Stimulated activated CD8-positive, alpha-beta memory T cell treated with anti-CD3 and anti-CD28 coated beads, Interleukin-4, amount 100 ng/mL, for 48 hours (primary cell): ENCODE measurements around the gene MORC2.

ENCODE experiments used
- DNase-seq: peaks from one replicate; pipeline ENCODE4 v3.0.0-alpha.2; 2020

The MORC2 gene

DNA sequence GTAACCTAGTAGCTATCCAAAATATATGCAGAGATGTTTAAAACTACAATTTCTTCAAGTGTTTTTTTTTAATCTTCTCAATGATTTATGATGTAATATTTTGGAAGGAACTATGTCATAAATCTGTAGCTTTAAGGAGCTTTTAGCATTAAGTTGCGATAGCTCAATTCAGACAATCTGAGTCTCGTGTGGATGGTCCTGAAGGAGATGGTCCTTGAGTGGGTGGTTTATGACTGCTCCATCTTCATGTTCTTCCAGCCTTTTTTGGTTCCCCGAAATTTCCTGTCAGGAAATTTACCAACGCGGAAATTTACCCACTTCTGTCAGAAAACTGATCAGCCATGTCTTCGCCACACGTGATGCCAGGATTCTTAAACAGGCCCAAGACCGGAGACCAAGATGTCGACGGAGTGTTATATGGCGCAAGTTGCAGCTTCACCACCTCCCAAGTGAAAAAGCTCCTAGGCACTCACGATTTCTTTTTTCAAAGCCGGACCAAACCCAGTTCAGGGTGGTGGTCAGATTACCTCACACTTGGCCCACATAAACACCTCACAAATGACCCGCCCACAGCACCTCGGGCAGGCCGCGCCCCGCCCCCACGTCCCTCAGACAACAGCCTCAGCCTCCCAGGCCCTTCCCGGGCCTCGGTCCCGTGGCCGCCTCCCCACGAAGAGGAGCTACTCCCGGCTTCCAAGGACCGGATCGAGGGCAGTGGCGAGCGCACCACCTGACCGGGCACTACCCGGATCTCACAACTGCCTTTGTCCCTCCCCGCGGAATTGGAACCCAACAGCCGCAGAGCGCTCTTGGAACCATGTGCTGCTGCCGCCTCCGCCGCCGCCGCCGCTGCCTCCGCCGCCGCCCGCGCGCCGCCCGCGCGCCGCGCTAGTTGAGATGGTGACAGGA is at the start of gene MORC2:
Gene MORC2 (minus strand): TSS at position 760 of the 909 bp plus-strand sequence. CDS start 885 bp downstream, outside the sequence.
- no peak for DNase-seq

DNA sequence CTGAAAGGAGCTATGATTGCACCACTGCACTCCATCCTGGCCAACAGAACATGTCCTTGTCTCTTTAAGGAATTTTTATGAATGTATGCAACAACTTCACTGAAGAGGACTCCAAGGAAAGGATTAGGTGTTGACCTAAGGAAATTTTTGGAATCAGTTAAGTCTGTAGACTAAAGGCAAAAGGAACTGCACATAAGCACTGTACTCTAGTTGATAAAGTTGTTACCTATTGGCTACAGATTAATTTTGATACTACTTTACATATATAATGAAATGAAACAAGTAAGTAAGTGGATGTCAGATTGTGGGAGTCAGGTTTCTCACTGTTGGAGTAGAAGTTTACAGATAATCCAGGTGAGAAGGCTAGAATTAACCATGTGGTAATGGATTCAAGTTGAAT is 37.0 kb upstream of the MORC2 start:
- DNase-seq, result no peak

DNA sequence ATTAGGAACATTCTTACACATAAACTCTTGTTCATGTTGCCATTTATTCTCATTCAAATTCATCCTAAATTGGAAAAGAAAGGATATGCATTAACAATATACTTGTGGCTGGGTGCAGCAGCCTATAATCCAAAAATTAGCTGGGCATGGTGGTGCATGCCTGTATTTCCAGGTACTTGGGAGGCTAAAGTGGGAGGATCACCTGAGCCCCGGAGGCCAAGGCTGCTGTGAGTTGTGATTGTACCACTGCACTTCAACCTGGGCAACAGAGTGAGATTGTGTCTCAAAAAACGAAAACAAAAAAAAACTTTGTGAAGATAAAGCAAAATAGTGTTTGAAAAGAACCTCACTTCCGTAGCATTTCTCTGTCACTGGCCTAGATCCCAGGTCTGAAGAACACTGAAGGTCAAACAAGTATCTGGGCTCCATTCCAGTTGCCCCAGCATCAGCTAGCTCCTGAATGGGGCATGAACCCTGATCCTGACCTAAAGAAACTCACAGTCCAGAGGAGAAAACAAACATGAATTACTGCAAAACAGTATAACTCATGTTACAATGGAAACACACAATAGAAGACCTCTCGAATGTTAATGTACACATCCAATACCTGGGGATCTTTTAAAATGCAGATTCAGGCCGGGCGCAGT is 32.7 kb upstream of the MORC2 start:
- no peak for DNase-seq

DNA sequence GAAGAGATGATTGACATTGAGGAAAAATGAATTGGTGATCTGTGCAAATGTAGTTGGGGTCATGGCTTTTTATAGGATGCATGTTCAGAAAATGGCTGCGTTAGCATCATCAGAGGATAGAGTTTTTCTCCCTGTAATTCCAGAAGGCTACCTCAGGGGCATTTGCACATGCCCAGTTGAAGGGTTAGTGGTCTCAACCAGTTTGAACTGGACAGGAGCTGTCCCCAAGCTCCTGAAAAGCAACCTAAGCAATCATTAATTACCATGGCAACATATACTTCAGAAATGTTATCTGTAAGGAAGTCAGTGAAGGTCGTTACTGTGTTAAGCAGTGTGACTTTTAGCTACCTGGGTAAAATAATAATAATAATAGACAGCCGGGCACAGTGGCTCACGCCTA is 29.8 kb upstream of the MORC2 start:
- no peak for DNase-seq

DNA sequence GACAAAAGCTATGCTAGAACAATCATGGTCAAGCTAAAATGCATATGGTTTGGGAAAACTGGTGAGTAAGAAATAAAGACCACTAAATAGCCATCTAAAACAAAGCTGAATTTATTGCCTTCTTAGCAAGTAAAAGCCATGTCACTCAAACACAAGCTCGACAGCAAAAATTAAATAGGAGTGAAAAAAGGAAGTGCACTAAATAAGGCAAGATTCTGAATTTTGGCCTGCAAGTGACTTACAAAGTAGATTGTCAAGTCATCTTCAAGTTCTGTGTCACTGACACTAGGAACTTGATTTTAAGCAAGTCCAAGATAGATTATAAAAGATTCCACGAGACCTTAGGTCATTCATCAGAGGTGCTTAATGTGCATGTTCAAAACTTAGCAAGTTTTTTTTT is 27.9 kb upstream of the MORC2 start:
- DNase-seq, result no peak

DNA sequence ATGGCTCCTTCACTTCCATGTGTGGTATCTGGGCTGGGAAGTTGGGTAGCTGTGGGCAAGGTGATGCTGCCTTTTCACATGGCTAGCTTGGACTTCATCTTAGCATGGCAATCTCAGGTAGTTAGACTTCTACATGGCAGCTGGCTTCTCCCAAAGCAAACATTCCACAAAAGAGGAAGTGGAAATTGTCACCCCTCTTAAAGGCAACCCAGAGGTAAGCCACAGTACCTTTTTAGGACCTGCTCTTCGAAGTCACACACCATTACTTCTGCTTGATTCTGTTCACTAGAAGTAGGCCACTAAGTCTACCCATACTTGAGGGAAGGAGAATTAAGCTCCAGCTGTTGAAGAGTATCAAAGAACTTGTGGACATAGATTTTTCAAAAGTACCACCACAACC is 26.4 kb upstream of the MORC2 start:
- DNase-seq, result no peak

DNA sequence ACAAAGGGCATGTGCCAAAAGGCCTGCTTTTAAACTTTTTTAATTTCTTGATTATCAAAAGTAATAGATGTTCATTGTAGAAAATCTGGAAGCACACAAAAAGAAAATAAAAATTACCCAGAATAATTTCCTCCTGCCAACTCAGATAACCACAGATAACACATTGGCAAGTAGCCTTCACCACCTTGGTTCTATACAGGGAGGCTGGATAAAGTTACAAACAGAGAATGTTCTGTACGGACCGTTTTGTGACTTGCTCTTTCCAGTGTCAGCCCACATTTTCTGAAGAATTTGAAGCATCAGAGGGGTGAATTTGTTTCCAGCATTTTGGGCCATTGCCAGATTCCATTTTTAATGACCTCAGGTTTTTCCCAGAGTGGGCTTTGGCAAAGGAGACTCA is 24.0 kb upstream of the MORC2 start:
- DNase-seq, result no peak

DNA sequence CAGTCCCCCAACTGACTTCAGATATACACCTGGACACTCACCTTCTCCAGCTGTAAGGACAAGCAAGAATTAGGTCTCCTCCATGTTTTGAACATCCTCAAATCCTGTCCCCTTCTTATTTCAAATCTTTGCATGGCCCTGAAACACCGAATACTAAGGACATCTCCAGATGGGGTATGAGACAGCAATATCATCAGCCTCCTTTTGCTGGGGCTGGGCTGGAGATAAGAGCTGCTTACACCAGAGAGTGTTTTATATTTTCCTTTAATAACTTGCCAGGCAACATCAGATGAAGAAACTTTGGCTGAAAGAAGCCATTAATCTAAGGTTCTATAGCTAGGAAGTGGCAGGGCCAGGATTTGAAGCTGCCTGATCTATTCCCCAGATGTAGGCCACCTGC is 22.1 kb upstream of the MORC2 start:
- DNase-seq, result no peak

DNA sequence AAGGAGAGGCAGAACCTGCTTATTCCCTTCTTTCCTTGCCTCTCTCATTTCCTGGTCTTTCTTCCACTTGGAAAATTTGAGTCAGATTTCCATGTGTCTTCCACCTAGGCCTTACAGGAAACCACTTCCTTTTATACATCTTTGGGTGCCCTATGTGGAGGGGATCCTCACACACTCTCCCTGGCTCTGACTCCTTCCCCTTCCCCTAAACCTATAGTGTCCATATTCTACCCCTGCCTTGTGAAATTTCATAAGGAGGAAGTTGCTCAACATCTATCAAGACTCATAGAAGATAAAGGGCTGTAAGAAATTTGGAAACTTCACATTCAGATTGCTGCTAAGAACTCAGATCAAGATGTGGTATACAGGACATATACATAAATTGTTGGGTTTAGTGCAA is 20.9 kb upstream of the MORC2 start:
- no peak for DNase-seq

DNA sequence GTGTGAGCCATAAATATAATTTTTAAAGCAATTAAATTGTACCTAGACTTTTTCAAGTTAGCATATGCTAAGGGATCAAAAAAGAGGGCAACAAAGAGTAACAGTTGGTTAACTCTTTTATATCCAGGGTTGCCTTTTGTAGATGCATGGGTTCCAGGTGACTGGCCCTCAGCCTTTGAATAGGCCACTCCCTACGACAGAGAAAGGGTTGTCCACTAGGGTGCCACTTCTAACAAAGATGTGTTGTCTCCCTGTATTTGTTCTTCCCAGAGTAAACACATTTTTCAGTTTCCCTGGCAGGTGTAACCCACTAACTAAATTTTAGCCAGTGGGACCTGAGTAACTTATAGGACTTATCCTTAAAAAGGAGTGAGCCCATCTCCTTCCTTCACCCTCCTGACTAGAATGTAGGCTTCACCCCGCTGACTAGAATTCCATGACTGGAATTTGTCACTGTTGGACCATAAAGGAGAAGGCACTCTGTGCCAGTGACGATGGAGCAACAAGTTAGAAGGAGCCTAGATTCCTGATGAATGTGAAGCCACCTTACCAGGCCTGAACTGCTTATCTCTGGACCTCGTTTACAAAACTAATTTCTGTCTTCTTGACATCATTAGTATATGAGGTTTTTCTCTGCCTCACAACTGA is 17.1 kb upstream of the MORC2 start:
- DNase-seq, result no peak

DNA sequence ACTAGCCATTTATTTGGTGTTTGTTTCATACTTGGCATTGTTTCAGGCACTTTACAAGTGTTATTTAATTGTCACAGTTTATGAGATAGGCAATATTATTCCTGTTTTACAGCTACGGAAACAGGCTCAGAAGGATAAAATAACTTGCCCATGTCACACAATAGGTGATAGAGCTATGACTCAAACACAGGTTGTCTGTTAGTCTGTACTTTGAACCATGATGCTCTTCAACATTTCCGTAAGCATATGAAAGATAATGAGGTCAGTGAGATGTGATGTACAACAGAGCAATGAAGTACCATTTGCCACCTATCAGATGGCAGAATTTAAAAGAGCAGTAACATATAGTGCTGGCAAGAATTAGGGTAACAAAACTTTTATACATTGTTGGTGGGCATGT is 15.7 kb upstream of the MORC2 start:
- no peak for DNase-seq

DNA sequence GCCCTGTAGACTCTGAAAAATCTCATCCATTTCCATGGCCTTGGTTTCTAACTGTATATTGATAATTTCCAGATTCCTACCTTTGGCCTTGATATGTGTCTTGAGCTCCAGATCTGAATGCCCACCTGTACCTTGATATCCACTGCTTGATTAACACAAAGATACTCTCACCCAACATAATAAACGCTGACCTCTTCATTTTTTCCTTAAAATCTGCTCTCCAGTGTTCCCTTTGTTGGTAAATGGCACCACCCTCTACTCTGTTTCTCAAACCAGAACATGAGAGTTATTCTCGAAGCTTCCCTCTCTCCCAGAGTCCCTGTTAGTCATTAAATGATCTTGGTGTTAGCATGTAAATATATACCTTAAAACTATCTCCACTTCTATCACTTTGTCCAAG is 13.9 kb upstream of the MORC2 start:
- no peak for DNase-seq

DNA sequence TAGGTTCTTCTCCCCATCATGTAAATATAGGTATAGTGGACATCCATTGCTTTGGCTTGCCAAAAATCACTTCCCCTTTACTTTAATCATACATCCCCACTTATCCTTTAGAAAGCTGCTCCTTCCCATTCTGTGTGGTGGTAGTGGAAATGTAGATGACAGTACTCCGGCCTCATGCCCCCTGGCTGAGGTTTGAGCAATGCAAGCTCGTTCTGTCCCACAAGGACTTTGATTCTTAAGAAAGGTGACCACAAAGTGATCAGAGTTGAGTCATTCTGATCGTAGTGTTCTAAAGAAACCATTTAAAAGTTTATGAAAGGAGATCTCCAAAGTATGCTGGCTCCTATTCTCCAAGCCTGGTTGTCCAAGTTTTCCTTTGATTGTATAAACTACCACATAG is 11.4 kb upstream of the MORC2 start:
- DNase-seq, result no peak

DNA sequence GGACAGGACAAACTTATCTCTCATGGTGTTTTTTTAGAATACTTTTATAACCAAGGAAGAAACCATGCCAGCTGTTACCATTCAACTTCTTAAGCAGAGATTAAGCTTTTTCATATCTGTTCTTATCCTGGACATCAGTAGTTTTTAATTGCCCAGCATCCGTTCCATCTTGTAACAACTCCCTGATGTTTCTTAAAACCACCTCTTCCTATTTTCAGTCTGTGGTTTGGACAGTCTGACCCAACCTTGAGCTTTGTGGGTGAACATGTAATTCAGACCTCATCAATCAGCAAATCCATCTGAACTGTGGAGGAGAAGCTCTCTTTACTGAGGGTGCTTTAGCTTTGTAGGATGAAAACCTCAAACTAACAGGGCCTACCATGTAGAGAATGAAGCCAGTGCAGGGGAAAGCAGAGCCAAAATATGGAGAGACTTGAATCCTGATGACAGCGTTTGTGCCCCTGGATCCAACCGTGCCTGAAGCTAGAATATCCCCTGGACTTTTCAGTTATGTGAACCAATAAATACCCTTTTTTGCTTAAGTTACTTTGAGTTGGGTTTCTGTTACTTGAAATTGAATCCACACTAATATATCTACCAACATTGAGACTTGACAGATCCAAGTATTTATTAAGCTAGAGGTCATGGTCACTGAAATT is 9.9 kb upstream of the MORC2 start:
- no peak for DNase-seq

DNA sequence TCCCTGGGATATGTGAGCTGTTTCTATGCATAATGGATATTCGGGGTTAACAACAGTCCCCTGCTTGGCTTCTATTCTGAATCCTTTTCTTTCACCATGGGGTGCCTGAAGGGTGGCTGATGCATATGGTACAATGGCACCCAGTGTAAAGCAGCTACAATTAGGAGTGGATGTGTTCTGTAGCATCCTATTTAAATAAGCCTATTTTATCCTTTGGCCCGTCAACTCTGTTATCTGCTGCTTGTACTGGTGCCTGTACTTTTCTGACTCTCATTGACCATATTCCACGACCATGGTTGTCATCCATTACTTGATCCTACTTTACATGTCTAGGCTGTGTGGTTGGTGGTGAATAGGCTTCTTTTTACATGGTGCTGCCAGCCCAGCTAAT is 1.8 kb upstream of the MORC2 start:
- DNase-seq, result no peak

DNA sequence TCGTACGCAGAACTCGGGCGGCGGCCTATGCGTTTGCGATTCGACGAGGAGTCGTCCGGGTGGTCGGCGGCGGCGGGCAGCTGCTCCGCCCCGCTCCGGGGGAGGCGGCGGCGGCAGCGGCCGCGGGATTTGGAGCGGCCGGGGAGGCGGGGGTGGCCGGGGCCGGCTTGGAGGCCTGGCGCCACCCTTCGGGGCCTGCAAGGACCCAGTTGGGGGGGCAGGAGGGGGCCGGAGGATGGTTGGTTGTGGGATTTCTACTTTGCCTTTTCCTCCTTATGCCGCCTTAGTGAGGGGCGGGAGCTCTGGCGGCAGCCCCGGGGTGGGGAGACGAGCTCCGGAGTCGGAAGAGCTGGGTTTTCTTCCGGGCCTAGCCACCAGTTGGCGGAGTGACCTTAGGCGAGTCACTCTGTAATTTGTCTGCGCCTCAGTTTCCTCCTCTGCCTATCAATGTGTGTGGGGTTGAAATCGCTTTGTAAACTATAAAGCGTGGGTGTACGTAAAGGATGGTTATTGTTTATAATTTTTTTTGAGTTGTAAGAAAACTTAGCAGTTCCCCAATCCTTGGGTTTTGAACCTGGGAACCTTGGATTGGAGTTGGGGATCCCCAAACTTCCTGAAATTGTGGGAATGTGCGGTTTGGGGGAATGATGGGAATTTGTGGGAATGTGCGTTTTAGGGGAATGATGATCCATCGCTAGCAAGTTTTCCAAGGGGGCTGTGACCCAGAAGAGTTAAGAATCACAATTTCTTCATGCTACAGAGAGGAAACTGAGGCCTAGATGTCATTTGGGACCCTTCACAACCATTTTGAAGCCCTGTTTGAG is 1.2 kb upstream of the MORC2 start:
- peak; percentile 56 for DNase-seq

DNA sequence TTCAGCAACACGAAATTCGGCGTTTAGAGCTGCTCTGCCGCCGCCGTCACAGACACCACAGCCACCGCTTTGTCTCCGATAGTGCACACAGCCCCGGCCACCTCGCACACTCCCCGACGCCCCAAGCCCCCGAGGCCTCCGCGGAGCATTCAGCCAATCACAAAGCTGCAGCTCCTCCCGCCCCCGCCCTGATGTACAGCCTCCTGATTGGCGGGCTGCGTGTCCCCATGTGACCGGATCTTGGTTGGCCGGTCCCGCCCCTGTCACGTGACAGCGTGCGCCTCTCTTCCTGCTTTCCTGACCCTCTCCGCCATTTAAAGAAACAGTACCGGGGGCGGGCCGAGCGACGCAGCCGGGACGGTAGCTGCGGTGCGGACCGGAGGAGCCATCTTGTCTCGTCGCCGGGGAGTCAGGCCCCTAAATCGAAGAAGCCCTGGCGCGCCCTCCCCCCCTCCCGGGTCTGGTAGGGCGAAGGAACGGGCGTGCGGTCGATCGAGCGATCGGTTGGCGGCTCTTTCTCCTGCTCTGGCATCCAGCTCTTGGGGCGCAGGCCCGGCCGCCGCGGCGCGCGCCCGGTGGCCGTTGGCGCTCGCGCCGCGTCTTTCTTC is 454 bp upstream of the MORC2 start, which contains the start of gene TUG1:
Gene TUG1 (plus strand): TSS at position 342 of the 608 bp plus-strand sequence.
- DNase-seq, result peak; percentile 97

DNA sequence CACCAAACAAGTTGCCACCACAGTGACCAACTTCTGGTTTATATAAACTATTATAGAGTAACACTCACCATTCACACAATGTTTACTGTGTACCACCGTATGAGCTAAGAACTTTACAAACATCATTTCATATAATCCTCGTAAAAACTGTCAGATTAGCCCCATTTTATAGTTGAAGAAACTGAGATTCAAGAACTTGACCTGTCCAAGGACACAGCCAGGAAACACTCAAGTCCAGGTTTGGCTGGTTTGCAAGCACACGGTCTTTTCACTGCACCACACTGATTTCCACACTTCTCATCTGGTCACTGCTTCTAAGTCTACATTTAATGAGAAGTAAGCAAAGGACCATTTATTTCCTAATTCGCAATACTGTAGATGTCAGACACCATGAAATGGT is 3.7 kb downstream of the MORC2 start:
- no peak for DNase-seq

DNA sequence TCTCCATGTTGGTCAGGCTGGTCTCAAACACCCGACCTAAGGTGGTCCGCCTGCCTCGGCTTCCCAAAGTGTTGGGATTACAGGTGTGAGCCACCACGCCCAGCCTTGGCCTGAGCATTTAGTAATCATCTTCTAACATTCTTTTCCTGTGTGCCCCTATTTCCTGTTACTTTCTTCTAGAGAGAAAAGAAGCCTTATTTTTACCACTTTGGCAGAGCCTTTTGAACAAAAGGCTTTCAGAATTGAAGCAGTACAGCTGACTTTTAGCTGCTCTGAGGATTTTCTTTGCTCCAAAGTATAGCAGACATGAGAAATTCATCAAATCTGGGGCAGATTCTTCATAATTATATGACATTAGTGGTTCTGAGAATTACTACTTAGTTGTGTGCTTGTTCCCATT is 13.4 kb downstream of the MORC2 start:
- DNase-seq, result no peak

DNA sequence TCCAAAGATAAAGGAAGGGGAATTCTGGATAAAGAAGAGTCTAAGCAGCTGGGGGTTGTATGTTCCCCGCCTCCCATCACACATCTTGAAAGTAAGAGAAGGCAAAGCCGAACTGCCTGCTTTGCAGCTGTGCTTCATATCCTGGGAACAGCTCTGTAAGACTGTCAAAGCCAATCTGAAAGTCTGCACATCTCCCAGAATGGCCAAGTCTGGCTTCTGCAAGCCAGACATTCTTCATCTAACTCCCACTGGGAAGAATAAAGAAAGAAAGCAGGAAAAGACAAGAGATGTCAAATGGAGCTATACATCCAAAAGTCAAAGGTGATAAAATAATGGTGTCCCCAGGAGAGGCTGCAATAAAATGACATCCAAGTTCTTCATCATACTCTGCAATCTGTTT is 15.4 kb downstream of the MORC2 start:
- no peak for DNase-seq

DNA sequence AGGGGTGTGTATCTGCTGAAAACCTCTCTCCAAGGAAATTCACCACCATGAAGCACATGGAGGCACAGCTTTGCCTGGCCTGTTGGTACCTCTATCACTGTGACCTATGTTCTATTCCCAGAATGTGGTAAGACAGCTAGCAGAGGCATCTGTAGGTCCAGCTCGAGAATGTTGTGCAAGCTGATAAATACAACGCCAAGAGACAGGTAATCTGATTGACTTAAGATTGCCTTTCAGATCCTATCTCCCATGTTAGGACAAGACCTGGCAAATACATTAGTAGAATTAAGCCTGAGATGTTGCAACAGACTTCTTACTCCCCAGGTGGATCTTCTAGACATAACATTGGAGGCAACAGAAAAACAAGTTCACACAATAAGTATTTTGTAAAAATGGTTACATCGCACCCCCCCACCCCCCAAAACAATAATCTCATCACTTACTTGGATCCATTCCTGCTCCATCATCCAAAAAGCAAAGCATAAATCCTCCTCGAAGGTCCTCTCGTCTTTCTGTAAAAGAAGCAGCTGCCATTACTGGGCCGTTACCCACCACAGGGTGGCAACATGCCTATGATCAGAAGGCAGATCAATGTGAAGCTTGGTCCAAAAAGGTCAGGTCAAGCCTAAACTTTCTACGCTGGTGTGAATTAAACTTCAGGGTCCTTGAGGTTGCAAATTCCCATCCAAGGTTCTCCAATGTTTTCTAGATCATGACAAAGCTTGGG is 18.5 kb downstream of the MORC2 start:
- no peak for DNase-seq
